HUDEP-2 (cell line): Measurements from ENCODE around the gene RAP1A.
"Not testable (repeated sequence)": the region's sequence is repeated elsewhere in the genome, so short reads cannot be mapped to it uniquely, and the experiment has no call there.

Experiments used
- DNase-seq, 76 experiments: peaks; one replicate each; lab custom pipeline; 2025; ENCODE audit not compliant: unreplicated experiment in 76 of 76; lab: John Stamatoyannopoulos, UW

RAP1A gene

DNA sequence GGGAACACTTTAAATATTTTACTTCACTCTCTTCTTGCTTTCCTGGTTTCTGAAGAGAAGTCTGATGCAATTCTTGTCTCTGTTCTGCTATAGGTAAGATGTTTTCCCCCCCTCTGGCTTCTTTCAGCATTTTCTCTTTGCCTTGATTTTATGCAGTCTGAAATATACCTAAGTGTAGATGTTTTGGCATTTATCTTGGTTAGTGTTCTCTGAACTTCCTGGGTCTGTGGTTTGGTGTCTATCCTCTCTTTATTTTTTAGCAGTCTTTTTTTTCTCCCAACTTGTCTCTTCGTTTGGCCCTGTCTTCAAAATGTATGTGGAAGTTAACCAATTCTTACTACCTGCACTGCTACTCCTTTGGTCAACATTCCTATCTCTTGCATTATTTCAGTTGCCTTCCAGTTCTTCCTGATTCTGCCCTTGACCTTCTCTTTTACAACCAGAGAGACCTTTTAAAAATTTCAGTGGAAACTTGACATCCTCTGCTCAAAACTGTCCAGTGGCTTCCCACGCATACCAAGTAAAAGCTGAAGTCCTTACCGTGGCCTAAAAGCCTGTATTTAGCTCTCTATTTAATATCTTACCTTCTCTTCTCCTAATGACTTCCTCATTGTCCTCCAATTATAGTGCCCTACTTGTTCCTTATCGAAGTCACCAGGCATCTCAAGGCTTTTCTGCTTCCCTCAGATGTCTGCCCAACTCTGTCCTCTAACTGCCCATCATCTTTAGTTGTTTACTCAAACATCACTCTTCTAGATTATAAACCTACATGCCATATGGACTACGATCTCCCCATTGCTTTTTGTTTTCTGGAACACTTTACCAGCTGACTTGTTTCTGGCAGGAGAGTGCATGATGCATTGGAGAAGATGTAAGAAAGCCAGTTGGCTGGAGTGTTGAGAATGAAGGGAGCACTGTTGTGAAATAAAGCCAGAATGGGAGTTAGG is 40.9 kb downstream of the RAP1A start:
- peak in 51 of 76 experiments; percentile 3 to 76 (median 35) for DNase-seq

DNA sequence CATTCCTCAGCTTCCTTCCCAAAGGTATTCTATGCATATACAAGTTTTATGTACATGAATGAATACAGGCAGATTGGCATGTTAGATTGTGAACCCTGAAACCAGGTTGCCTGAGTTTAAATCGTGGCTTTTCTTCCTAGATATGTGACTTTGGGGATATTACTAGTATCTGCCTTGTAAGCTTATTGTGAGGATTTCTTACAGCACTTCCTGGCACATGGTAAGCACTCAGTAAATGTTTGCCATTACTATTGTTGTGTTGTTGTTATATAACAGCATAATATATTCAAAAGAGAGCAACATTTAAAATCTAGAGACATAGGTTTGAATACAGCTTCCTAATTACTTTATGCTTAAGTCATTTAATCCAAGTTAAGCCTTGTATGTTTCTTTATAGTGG is 45.1 kb downstream of the RAP1A start:
- no peak for DNase-seq

DNA sequence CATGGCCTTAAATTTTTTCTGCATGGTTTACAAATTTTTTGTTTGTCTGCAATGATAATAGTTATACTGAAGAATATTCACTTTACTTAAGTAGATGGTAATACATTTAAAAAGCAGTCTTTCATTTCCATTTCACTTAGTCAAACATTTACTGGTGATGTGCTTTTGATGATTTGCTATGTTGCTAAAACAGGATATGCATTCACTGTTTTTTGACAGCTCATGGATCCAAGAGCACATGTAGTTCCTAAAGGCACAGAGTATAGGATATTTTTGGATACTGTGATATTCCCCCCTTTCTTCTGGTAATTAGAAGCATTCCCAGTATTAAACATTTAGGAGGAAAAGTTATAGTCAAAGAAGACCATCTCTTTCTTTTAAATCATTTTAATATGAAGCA is 45.9 kb downstream of the RAP1A start:
- no peak for DNase-seq

DNA sequence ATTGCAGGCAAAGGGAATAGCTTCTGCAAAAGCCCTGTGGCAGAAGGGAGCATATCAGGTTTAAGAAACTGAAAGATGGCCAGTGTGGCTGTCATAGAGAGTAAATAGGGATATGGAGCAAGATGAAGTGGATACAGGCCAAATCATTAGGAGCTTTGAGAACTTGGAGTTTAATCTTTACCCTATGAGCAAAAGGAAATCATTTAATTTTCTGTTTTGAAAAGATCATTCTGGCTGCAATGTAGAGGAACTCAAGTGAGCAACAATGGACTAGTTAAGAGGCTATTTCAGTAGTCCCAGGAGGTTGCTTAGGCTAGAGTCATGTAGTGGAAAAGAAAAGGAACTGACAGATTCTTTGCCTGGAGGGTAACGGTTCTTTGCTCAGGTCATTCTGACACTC is 47.2 kb downstream of the RAP1A start:
- DNase-seq = no peak

DNA sequence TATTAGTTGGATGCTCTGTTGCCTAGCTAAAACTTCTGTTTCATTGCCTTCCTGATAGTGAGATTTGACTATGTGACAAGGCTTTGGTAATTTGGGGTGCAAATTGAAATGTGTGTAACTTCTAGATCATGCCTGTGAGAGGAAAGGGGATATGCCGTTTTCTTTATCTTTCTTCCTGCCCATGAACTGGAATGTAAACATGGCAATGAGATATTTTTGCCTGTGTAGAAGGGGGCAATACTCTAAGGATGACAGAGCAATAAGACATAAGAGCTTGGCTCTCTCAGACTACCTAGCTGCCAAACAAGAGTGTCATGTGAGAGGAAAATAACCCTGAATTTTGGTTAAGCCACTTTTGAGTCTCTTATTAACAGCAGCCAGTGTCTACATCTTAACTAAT is 49.7 kb downstream of the RAP1A start:
- no peak for DNase-seq

DNA sequence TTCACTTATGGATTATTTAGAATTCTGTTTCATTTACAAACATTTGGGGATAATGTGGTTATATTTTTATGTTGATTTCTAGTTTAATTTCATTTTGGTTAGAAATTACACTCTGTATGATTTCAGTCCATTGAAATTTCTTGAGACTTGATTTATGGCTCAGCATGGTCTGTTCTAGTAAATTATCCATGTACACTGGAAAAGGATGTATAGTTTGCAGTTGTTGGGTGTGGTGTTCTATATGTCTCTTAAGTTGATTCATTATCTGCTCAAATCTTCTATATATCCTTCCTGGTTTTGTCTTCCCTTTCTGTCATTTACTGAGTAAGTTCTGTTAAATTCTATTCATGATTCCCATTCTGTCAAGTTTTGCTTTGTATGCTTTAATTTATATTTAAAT is 52.3 kb downstream of the RAP1A start:
- DNase-seq = no peak

DNA sequence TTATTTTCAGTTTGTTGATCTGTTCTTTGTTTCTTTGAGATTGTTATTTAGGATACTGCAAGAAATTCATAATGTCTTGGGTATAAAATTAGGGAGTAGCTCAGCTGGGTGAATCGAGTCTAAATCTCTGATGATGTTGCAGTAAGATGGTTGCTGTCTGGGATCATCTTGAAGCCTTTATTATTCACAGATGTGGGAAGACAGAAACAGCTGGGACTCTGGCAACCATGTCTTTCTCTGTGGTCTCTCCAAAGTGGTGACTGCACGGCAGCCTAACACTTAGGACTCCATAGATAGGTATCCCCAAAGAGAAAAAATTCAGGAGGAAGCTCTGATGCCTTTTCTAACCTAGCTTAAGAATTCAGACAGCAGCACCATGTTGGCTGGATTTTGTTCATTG is 52.7 kb downstream of the RAP1A start:
- no peak for DNase-seq

DNA sequence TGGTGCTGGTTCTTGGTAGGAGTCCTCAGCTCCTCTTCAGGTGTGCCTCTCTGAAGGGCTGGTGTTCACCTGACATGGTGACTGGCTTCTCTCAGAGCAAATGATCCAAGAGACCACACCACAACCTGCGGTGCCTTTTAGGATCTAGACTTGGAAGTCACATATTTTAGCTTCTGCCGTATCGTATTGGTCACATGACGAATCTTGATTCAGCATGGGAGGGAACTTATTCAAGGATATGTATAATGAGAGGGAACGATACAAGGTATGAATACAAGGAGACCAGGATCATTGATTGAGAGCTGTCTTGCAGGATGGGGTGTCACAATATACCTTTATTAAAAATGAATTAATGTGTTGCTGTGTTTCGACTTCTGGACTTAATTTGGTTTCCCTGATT is 58.0 kb downstream of the RAP1A start:
- no peak for DNase-seq

DNA sequence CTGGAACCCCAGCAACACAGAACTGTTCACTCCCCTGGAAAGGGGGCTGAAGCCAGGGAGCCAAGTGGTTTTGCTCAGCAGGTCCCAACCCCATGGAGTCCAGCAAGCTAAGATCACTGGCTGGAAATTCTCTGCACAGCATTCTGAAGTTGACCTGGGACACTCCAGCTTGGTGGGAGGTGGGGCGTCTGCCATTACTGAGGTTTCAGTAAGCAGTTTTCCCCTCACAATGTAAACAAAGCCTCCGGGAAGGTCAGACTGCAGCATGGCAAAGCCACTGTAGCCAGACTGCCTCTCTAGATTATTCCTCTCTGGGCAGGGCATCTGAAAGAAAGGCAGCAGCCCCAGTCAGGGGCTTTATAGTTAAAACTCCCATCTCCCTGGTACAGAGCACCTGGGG is 60.0 kb downstream of the RAP1A start:
- DNase-seq = no peak

DNA sequence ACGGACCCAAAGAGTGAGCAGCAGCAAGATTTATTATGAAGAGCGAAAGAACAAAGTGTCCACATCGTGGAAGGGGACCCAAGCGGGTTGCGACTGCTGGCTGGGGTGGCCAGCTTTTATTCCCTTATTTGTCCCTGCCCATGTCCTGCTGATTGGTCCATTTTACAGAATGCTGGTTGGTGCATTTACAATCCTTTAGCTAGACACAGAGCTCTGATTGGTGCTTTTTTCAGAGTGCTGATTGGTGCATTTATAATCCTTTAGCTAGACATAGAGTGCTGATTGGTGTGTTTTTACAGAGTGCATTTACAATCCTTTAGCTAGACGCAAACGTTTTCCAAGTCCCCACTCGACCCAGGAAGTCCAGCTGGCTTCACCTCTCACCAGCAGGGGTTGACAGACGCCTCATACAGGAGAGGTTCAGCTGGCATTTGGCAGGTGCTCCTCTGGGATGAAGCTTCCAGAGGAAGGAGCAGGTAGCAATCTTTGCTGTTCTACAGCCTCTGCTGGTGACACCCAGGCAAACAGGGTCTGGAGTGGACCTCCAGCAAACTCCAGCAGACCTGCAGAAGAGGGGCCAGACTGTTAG is 60.7 kb downstream of the RAP1A start:
- not testable (repeated sequence) for DNase-seq

DNA sequence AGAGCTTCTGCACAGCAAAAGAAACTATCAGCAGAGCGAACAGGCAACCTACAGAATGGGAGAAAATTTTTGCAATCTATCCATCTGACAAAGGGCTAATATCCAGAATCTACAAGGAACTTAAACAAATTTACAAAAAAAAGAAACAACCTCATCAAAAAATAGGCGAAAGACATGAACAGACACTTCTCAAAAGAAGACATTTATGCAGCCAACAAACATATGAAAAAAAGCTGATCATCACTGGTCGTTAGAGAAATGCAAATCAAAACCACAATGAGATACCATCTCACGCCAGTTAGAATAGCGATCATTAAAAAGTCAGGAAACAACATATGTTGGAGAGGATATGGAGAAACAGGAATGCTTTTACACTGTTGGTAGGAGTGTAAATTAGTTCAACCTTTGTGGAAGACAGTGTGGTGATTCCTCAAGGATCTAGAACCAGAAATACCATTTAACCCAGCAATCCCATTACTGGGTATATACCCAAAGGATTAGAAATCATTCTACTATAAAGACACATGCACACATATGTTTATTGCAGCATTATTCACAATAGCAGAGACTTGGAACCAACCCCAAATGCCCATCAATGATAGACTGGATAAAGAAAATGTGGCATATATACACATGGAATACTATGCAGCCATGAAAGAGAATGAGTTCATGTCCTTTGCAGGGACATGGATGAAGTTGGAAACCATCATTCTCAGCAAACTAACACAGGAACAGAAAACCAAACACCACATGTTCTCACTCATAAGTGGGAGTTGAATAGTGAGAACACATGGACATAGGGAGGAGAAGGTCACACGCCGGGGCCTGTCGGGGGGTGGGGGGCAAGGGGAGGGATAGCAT is 65.9 kb downstream of the RAP1A start:
- not testable (repeated sequence) for DNase-seq

DNA sequence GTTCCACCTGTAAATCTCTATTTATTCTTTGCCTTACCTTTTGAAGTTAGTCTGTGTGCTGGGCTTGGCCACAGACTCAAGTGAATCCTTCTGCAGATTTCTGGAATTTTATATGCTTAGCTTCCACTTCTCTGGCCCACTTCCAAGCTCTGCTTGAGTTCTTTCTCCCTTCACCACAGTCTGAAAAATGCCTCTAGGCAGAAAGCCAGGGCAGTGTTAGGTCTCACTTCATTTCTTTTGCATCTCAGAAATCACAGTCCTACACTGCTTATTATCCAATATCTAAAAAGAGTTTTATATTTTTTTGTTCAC is 70.7 kb downstream of the RAP1A start:
- DNase-seq = peak in 9 of 76 experiments; percentile 1 to 30 (median 9)

DNA sequence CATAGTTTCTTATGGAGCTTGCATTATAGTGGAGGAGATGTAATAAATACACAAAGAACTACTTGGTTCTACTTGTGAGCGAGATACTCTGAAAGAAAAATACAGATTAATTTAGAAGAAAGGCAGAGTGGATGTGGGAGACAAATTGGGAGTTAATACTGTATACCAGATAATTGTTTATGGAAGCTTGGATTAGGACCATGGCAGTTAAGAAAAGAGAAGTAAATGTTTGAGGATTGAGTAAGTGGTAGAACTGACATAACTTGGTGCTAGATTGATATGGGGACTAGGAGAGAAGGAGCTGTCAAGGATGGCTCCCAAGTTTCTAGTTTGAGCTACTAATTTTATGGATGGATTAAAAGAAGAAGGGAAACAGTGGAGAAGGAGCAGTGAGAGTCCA is 72.3 kb downstream of the RAP1A start:
- no peak for DNase-seq

DNA sequence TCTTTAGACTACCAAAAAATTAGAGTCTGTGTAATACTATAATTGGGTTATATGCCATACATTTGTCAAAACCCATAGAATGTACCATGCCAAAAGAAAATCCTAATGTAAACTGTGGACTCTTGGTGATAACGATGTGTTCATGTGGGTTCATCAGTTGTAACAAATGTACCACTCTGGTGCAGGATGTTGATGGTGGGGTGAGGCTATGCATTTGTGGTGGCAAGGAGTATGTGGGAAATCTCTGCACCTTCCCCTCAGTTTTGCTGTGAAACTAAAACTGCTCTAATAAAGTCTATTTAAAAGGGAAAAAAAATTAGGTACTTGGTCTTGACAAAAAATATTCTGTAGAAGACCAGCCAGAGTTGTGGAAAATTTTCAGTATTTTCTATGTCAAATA is 76.2 kb downstream of the RAP1A start:
- no peak for DNase-seq

DNA sequence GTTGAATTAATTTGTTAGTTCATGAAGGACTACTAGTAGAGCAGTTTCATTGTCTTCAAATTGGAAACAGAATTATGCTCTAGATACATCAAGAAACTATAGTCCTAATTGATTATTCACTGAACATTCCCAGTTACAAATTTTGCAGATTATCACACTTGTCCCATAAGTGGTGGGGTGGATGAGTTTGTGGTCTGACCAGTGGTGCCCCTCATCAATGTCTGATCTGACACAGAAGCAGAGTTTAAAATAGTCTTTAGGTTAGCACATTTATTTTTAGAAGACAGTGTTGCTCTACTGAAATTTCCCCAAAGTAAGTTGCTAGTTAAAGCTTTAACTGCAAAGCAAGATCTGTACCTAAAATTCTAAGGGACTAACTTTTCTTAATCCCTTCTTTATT is 76.7 kb downstream of the RAP1A start:
- no peak for DNase-seq

DNA sequence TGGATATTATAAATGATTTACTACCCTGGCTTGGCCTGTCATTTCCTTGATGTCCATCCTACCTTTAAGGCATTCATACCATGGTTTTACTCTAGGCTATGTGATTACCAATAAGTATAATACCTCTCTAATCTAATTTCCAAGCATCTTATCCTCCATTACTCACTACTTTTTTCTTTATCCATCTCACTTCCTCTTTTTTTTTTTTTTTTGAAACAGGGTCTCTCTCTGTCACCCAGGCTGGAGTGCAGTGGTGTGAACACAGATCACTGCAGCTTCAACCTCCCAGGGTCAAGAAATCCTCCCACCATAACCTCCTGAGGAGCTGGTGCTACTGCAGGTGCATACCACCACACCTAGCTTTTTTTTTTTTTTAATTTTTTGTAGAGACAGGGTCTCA is 79.7 kb downstream of the RAP1A start:
- DNase-seq = no peak

DNA sequence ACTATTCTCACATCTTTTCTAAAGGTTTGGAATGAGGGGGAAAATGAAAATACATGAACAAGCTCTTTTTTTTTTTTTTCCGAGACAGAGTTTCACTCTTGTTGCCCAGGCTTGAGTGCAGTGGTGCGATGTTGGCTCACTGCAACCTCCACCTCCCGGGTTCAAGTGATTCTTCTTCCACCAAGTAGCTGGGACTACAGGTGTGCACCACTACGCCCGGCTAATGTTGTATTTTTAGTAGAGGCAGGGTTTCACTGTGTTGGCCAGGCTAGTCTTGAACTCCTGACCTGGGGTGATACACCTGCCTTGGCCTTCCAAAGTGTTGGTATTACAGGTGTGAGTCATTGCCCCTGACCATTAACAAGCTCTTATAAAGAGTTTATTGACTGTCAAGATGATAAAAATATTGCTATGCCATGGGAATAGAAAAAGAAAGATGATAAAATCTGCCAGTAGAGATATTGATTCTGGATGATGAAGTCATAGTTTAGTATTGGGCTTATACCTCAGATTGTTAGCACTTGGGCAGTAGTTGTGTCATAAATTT is 83.0 kb downstream of the RAP1A start:
- no peak for DNase-seq

DNA sequence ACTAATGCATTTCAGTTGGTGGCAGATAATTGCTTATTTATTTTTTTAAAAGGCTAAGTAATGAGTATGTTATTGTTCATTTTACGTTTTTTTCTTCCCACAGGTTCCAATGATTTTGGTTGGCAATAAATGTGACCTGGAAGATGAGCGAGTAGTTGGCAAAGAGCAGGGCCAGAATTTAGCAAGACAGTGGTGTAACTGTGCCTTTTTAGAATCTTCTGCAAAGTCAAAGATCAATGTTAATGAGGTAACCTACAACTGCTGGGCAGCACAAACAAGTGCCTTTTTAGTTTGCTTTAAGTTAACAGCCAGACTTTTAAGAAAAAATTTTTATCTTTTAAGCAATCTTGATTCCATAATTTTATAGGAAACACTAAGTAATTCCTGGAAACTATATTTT is 84.7 kb downstream of the RAP1A start:
- DNase-seq = no peak

DNA sequence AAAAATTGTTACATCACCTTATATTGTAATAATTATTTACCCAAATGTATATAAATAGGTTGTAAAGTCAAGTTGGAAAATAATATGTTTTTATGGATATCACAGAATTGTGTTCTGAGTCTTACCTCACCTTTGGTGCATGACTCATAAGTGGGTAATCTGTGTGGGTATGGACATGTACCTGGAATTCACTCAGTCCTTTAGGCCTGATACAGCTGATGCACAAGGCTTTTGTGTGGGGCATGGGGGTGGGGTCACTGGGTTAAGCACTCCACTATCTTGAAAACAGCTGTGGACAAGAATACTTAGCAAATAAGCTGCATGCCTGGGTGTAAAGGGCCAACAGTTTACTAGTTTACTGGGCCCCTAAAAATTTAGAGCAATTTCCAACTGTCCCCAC is 85.2 kb downstream of the RAP1A start:
- DNase-seq = peak in 1 of 76 experiments; percentile 6

DNA sequence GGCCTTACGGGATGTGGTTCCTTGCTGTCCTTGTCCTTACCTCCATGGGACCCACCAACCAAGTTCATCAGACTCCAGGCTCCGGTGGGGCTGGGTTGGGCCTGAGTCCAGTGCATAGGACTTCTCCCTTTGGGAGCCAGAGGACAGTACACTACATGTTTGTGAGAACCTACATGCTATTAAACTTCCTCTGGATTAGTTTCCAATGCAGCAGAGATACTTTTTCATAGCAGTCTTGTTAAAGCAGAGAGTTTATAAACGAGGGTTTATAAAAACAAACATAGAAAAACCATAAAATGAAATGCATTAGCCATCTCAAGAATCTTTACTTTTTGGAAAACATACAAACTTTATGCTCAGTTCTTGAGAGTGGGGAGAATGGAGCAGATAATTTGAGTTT is 86.3 kb downstream of the RAP1A start:
- no peak for DNase-seq

DNA sequence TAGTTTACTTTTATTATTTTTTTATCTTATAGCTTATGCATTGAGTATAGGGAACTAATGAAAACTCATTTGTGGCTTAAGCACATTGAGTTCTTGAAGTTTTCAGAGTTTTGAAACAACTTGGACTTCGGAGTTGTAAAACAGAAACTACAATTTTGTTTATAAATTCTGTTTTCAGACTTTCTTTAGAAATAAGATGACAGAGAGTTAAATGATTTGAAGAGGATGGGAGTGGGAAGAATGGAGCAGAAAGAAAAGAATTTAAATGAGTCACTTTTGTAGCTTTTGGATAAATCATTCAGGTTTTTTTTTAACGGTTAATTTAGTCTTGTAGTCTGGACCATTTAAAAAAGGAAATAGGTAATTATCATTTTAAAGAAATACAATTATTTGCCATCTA is 87.3 kb downstream of the RAP1A start:
- no peak for DNase-seq
